OCI-LY3 (cell line): ENCODE measurements around the gene LDB3.

ENCODE experiments used
- H2AFZ ChIP-seq: fragments of 200-600, 300-600 bp; shearing (Covaris generic); 2 replicates; pipeline ENCODE4 v1.6.0; 2014; ENCODE audit warnings: antibody characterized with exemption, low read depth, low read length
- H3K27ac ChIP-seq: fragments of 200-600, 300-600 bp; sonication (generic); 2 replicates; pipeline ENCODE4 v1.5.1; 2014; ENCODE audit warnings: mild to moderate bottlenecking, low read length, moderate library complexity, mixed read lengths
- H3K27me3 ChIP-seq: fragments of 200-600, 300-600 bp; sonication (generic); 2 replicates; pipeline ENCODE4 v1.6.1; 2014; ENCODE audit warnings: low read depth, low read length, mixed read lengths
- H3K36me3 ChIP-seq: fragments of 200-600, 300-600 bp; sonication (generic); replicated peaks from 2 replicates; pipeline ENCODE3; 2014; ENCODE audit warnings: low read depth, low read length, mixed read lengths
- H3K4me1 ChIP-seq: fragments of 300-600, 200-600 bp; sonication (generic); 2 replicates; pipeline ENCODE4 v1.6.1; 2014; ENCODE audit warnings: low read length, mixed read lengths
- H3K4me2 ChIP-seq: fragments of 200-600, 300-600 bp; sonication (generic); 2 replicates; pipeline ENCODE4 v1.6.1; 2014; ENCODE audit warnings: low read length, mixed read lengths
- H3K4me3 ChIP-seq: fragments of 300-600, 200-600 bp; sonication (generic); 2 replicates; pipeline ENCODE4 v1.5.1; 2014; ENCODE audit warnings: antibody characterized with exemption, mild to moderate bottlenecking, low read length, moderate library complexity
- H3K79me2 ChIP-seq: fragments of 300-600, 200-600 bp; shearing (Covaris generic); 2 replicates; pipeline ENCODE4 v1.6.1; 2014; ENCODE audit warnings: mild to moderate bottlenecking, low read length, mixed read lengths
- H3K9ac ChIP-seq: fragments of 300-600, 200-600 bp; shearing (Covaris generic); 2 replicates; pipeline ENCODE4 v1.6.0; 2014; ENCODE audit warnings: mild to moderate bottlenecking, low read length, moderate library complexity
- H3K9me3 ChIP-seq: fragments of 200-600, 300-600 bp; shearing (Covaris generic); 2 replicates; pipeline ENCODE4 v1.6.1; 2014; ENCODE audit warnings: low read length, mixed read lengths; ENCODE audit not compliant: insufficient read depth
- H4K20me1 ChIP-seq: fragments of 200-600, 300-600 bp; sonication (generic); 2 replicates; pipeline ENCODE4 v1.6.1; 2016; ENCODE audit warnings: low read length, mixed read lengths; ENCODE audit not compliant: insufficient read depth
- EZH2phosphoT487 ChIP-seq: fragments of 200-600 bp; shearing (Covaris generic); IDR thresholded peaks from 2 replicates; pipeline ENCODE4 v1.6.1; 2018; ENCODE audit warnings: antibody characterized with exemption, mixed run types, low read depth
- TF ChIP-seq, protein P1 (sequence below): fragments of 200-600, 300-600 bp; sonication (generic); IDR thresholded peaks from 2 replicates; pipeline ENCODE4 v1.5.1; 2014; ENCODE audit warnings: antibody characterized with exemption, low read length, low read depth

Gene LDB3

GRCh38 chr10:86649471-86650150 lies 18.7 kb upstream of the LDB3 start:
- Histone ChIP-seq H3K4me1 (peaks cover 7% of the 10 kb centered on the region), H3K9ac (no peak overlapping the region)

DNA sequence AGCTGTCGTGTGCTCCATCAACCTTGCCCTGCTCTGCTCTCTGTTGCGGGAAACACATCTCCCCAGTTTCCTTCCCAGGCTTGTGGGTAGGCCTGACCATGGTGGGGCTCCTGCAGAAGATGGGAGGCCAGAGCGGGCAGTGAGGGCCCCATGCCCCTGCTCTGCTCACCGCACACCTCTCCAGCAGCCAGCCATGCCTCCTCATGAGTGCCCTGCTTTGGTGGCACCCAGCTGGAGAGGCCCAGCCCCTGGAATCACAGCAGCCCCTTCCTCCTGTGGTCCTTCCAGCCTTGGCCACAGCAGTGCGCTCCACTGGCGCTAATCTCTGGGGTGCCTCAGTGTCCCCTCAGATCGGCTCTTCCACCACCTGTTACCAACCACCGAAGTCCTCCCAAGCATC lies 18.2 kb upstream of the LDB3 start:
- Histone ChIP-seq H3K36me3 (no peaks in the 10 kb centered on the region), H3K27ac (no peak overlapping the region)

More at GRCh38 chr10:86649471-86650150, 18.7 kb upstream of the LDB3 start:
- Histone ChIP-seq H3K9me3 (no peaks in the 10 kb centered on the region), H3K27ac (no peak overlapping the region), H3K36me3 (no peaks in the 10 kb centered on the region), H4K20me1 (no peaks in the 10 kb centered on the region), H2AFZ (no peak overlapping the region), H3K79me2 (no peaks in the 10 kb centered on the region), H3K27me3 (no peaks in the 10 kb centered on the region), H3K4me2 (no peak overlapping the region), H3K4me3 (no peak overlapping the region)
- TF ChIP-seq EZH2phosphoT487: no peak
- TF ChIP-seq, protein P1, sequence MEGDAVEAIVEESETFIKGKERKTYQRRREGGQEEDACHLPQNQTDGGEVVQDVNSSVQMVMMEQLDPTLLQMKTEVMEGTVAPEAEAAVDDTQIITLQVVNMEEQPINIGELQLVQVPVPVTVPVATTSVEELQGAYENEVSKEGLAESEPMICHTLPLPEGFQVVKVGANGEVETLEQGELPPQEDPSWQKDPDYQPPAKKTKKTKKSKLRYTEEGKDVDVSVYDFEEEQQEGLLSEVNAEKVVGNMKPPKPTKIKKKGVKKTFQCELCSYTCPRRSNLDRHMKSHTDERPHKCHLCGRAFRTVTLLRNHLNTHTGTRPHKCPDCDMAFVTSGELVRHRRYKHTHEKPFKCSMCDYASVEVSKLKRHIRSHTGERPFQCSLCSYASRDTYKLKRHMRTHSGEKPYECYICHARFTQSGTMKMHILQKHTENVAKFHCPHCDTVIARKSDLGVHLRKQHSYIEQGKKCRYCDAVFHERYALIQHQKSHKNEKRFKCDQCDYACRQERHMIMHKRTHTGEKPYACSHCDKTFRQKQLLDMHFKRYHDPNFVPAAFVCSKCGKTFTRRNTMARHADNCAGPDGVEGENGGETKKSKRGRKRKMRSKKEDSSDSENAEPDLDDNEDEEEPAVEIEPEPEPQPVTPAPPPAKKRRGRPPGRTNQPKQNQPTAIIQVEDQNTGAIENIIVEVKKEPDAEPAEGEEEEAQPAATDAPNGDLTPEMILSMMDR: no peak

DNA sequence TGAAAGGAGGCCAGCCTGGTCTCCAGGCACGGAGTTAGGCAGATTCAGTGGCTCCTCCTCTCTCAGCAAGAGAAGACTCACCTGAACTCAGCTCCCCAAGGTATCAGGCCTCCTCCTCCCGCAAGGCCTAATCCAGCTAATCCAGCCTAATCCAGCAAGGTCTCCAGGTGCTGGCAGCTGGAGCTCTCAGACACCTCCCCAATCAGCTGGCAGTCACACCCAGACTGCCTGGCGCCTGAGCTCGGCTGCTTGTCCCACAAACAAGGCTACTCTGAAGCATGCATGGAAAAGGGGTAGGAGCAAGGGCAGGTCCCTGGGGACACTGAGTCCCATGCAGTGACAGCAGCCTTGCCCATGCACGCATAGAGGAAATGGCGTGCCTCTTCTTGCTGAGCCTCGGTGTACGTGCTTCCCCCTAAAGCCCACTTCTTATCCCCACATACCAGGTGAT lies 17.3 kb upstream of the LDB3 start:
- H4K20me1 ChIP-seq: no peaks in the 10 kb centered on the region
- H3K4me1 ChIP-seq: no peaks in the 10 kb centered on the region
- H3K9me3 ChIP-seq: no peaks in the 10 kb centered on the region
- no peaks in the 10 kb centered on the region for H3K27me3 ChIP-seq
- H3K4me2 ChIP-seq: no peak overlapping the region
- no peak overlapping the region for H2AFZ ChIP-seq
- no peaks in the 10 kb centered on the region for H3K36me3 ChIP-seq
- TF ChIP-seq, protein P1: no peak
- no peak for TF ChIP-seq EZH2phosphoT487
- no peak overlapping the region for H3K27ac ChIP-seq
- H3K79me2 ChIP-seq: no peaks in the 10 kb centered on the region
- no peak overlapping the region for H3K4me3 ChIP-seq
- no peak overlapping the region for H3K9ac ChIP-seq

More for the DNA sequence above, 18.2 kb upstream of the LDB3 start:
- H3K4me3 ChIP-seq: no peak overlapping the region
- peaks cover 2% of the 10 kb centered on the region for H3K4me1 ChIP-seq
- no peaks in the 10 kb centered on the region for H3K79me2 ChIP-seq
- TF ChIP-seq EZH2phosphoT487: no peak
- TF ChIP-seq, protein P1: no peak
- no peak overlapping the region for H3K4me2 ChIP-seq
- no peaks in the 10 kb centered on the region for H3K9me3 ChIP-seq
- no peaks in the 10 kb centered on the region for H4K20me1 ChIP-seq
- no peak overlapping the region for H3K9ac ChIP-seq
- H2AFZ ChIP-seq: no peak overlapping the region
- H3K27me3 ChIP-seq: no peaks in the 10 kb centered on the region

- TF ChIP-seq, protein P1: no peak
- no peak for TF ChIP-seq EZH2phosphoT487
- H3K36me3 ChIP-seq: no peaks in the 10 kb centered on the region
- H2AFZ ChIP-seq: no peak overlapping the region
- no peaks in the 10 kb centered on the region for H4K20me1 ChIP-seq
- H3K4me3 ChIP-seq: no peak overlapping the region
- no peaks in the 10 kb centered on the region for H3K9me3 ChIP-seq
- no peaks in the 10 kb centered on the region for H3K4me1 ChIP-seq
- no peaks in the 10 kb centered on the region for H3K79me2 ChIP-seq
- H3K4me2 ChIP-seq: no peak overlapping the region
- H3K27me3 ChIP-seq: no peaks in the 10 kb centered on the region
- no peak overlapping the region for H3K27ac ChIP-seq
- H3K9ac ChIP-seq: no peak overlapping the region
These were observed 16.5 kb upstream of the LDB3 start for GRCh38 chr10:86651631-86652331.
